GOT3 (cell line): ENCODE measurements around the gene MMD2.

ENCODE experiments used
- DNase-seq: peaks from one replicate; lab custom pipeline; 2025; ENCODE audit warnings: mixed read lengths; lab: John Stamatoyannopoulos, UW

MMD2 gene

DNA sequence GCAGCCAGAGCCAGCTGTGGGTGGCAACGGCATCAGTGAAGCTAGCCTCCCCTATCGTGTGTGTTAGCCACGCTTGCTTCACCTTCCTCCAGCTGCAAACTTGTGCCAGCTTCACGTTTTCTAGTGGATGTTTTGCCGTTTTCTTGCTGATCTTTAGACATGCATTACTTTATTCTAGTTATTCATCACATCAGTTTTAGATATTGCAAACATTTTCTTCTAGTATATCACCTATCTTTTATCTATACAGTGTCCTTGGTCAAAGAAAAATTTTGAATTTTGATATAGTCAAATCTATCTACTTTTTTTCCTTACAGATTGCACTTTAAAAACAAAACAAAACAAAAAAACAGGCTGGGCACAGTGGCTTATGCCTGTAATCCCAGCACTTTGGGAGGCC, 90.5 kb downstream of the MMD2 start:
- DNase-seq: no peak

DNA sequence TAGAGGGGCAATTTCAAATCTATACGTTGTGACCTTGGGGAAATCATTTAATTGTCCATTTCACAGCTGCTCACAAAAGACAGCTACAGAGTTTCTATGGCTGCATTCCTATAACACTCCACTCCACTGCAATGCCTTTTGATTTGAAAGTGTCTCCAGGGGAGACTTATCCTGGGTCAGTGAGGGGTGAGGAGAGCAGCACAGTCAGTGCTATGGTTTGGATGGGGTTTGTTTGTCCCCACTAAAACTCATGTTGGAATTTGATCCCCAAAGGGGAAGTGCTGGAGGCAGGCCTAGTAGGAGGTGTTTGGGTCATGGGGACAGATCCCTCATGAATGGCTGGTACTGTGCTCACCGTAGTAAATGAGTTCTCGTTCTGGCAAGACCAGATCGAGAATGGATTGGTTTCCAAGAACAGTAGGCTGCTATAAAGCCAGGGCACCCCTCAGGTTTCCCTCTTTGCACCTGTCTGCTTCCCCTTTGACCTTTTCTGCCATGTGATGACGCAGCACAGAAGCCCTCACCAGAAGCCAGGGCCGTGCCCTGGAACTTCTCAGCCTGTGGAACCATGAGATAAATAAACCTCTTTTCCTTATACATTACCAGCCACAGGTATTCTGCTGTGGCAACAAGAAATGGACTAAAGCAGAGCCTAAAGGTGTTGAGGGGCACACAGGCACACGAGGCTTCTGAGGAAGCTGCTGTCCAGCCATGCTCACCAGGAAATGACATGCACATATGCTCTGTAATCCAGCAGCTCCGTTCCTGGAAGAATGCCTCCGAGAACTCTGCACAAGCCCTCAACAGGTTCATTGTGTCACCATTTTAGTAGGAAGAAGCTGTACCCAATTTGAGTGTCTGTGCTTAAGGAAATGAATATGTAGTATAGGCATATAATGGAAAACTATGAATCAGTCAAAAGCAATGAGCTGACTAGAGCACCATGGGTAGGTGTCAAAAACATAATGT, 92.2 kb downstream of the MMD2 start:
- DNase-seq: no peak

- no peak for DNase-seq
Measured at GRCh38 chr7:4862156-4862555, 96.8 kb downstream of the MMD2 start.

GRCh38 chr7:4861673-4862072, 97.3 kb downstream of the MMD2 start, which contains the start of gene PAPOLB:
TSS of gene PAPOLB (minus strand) at chr7:4862030. CDS start at chr7:4861810, 220 bp downstream.
- DNase-seq: no peak

- no peak for DNase-seq
Measured at GRCh38 chr7:4861227-4861626, 97.8 kb downstream of the MMD2 start.

DNA sequence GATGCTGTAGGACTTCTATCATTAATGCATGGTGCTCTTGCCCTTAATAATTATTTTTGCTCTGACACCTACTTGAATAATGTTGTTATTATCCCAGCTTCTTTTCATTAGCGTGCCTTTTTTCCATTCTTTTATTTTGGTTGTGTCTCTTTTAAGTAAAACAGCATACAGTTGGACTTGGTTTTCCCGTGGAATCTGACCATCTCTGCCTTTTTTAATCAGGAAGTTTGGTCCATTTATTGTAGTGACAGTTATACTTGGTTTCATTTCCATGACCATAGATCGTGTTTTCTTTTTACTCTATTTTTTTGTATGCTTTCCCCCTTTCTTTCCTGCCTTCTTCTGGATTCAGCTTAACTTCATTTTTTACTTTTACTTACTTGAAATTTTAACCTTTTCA, 101.8 kb downstream of the MMD2 start:
- no peak for DNase-seq

GRCh38 chr7:4856336-4857057, 102.5 kb downstream of the MMD2 start:
- DNase-seq: no peak
